HG02870 (cell line): ENCODE measurements around the gene DDHD1.

Source experiments
- ATAC-seq: cut with Tn5 transposase; IDR thresholded peaks from one replicate; pipeline ENCODE4 v1.9.1; 2021; ENCODE audit warnings: mild to moderate bottlenecking, moderate library complexity; ENCODE audit not compliant: unreplicated experiment

Gene DDHD1

GRCh38 chr14:53001787-53002378, 151.2 kb downstream of the DDHD1 start:
- no peak for ATAC-seq

GRCh38 chr14:52998376-52999015, 154.6 kb downstream of the DDHD1 start:
- ATAC-seq: no peak

- ATAC-seq: no peak
These were observed 156.6 kb downstream of the DDHD1 start for GRCh38 chr14:52996493-52996892.

- ATAC-seq: no peak
These were observed 157.1 kb downstream of the DDHD1 start for GRCh38 chr14:52995998-52996397.

GRCh38 chr14:52992236-52992870, 160.8 kb downstream of the DDHD1 start:
- no peak for ATAC-seq

GRCh38 chr14:52988139-52988538, 165.0 kb downstream of the DDHD1 start:
- ATAC-seq: no peak

- no peak for ATAC-seq
These were observed 165.6 kb downstream of the DDHD1 start for GRCh38 chr14:52987514-52987913.

- no peak for ATAC-seq
These were observed 166.1 kb downstream of the DDHD1 start for GRCh38 chr14:52987042-52987441.
